SK-N-SH treated with all-trans-retinoic acid at 6 μM for 48 hours (cell line): ENCODE measurements around the gene NUP133.

ENCODE experiments used
- ARNTL ChIP-seq: fragments of 450-650 bp; formaldehyde crosslinking; IDR thresholded peaks from 2 replicates; pipeline ENCODE4 v1.5.0; 2020; ENCODE audit warnings: low read depth, mild to moderate bottlenecking, moderate library complexity, borderline replicate concordance
- ZNF565 ChIP-seq: fragments of 450-650 bp; formaldehyde crosslinking; conservative IDR thresholded peaks from 2 replicates; pipeline ENCODE4 v1.5.0; 2020; ENCODE audit warnings: low read depth, mild to moderate bottlenecking, moderate library complexity
- ZNF8 ChIP-seq: fragments of 450-650 bp; formaldehyde crosslinking; IDR thresholded peaks from 2 replicates; pipeline ENCODE4 v1.5.0; 2020; ENCODE audit warnings: mild to moderate bottlenecking, moderate library complexity
- TF ChIP-seq, protein P1 (sequence below): fragments of 250-450 bp; sonication (Bioruptor Pico); IDR thresholded peaks from 2 replicates; pipeline ENCODE4 v1.8.0; 2020; ENCODE audit warnings: mild to moderate bottlenecking, moderate library complexity, borderline replicate concordance
- TF ChIP-seq, protein P2 (sequence below): fragments of 250-450 bp; sonication (Bioruptor Pico); IDR thresholded peaks from 2 replicates; pipeline ENCODE4 v1.8.0; 2021; ENCODE audit warnings: low read depth, mild to moderate bottlenecking, moderate library complexity, borderline replicate concordance

DNA sequence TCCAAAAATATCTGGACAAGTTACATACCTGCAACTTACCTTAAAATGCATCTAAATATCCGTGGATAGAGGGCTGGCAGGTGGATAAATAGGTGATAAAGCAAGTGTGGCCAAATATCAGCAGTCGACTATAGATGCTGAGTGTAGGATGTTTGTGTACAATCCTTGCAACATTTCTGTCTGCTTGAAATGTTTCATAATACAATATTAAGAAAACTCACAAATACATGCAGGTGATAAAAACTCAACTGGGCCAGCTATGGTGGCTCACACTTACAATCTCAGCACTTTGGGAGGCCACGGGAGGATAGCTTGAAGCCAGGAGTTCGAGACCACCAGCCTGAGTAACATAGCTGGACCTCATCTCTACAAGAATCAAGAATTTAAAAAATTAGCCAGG lies 115.2 kb downstream of the NUP133 start:
- TF ChIP-seq ZNF565 (CRISPR knock-in tag) (no peak), ZNF8 (no peak), ARNTL (CRISPR knock-in tag) (no peak)
- TF ChIP-seq, protein P1, sequence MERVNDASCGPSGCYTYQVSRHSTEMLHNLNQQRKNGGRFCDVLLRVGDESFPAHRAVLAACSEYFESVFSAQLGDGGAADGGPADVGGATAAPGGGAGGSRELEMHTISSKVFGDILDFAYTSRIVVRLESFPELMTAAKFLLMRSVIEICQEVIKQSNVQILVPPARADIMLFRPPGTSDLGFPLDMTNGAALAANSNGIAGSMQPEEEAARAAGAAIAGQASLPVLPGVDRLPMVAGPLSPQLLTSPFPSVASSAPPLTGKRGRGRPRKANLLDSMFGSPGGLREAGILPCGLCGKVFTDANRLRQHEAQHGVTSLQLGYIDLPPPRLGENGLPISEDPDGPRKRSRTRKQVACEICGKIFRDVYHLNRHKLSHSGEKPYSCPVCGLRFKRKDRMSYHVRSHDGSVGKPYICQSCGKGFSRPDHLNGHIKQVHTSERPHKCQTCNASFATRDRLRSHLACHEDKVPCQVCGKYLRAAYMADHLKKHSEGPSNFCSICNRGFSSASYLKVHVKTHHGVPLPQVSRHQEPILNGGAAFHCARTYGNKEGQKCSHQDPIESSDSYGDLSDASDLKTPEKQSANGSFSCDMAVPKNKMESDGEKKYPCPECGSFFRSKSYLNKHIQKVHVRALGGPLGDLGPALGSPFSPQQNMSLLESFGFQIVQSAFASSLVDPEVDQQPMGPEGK (CRISPR knock-in tag), result no peak
- TF ChIP-seq, protein P2, sequence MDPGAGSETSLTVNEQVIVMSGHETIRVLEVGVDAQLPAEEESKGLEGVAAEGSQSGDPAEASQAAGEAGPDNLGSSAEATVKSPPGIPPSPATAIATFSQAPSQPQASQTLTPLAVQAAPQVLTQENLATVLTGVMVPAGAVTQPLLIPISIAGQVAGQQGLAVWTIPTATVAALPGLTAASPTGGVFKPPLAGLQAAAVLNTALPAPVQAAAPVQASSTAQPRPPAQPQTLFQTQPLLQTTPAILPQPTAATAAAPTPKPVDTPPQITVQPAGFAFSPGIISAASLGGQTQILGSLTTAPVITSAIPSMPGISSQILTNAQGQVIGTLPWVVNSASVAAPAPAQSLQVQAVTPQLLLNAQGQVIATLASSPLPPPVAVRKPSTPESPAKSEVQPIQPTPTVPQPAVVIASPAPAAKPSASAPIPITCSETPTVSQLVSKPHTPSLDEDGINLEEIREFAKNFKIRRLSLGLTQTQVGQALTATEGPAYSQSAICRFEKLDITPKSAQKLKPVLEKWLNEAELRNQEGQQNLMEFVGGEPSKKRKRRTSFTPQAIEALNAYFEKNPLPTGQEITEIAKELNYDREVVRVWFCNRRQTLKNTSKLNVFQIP (CRISPR knock-in tag), result no peak
